ENCODE results near the gene PDGFD.

Gene PDGFD

DNA sequence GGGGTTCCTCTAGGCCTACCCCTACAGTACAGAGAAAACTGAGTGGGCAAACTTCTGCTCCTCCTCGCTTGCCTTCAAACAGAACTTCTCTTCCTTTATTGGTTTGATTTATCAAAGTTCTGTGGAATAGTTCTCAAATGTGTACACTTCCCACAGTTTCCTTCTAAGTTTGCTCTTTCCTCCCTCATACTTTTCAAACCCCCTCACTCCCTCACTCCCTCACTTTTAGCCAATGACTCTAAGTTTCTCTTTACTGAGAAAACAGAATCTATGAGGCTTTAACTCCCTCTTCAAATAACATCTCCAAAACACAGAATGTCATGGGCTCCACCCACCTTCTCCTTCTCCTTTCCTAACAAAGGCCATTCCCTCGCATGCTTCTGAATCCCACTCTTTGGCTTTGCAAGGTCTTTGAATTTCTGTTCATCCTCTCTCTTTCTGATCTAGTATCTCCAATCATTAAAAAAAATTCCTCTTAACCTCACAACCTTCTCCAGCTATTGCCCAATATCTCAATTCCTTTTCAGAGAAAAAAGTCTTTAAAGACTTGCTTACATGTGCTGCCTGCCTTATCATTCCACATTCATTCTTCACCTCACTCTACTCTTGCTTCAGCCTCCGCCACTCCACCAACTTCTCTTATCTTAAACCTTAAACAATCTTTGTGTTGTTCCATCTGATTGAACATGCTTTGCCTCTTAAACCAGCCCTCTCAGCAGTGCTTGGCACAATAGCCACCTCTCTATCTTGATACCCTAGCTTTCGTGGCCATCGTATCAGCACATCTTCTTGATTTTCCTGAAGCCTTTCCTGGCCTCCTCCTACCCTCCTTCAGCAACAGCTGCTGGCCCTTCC is 70.3 kb downstream of the PDGFD start:
- DNase-seq (ENCODE audit: low read depth in 2 of 2) = no peak

GRCh38 chr11:104092744-104093143 is 71.2 kb downstream of the PDGFD start:
- no peak for DNase-seq (ENCODE audit: low read depth in 2 of 2)

DNA sequence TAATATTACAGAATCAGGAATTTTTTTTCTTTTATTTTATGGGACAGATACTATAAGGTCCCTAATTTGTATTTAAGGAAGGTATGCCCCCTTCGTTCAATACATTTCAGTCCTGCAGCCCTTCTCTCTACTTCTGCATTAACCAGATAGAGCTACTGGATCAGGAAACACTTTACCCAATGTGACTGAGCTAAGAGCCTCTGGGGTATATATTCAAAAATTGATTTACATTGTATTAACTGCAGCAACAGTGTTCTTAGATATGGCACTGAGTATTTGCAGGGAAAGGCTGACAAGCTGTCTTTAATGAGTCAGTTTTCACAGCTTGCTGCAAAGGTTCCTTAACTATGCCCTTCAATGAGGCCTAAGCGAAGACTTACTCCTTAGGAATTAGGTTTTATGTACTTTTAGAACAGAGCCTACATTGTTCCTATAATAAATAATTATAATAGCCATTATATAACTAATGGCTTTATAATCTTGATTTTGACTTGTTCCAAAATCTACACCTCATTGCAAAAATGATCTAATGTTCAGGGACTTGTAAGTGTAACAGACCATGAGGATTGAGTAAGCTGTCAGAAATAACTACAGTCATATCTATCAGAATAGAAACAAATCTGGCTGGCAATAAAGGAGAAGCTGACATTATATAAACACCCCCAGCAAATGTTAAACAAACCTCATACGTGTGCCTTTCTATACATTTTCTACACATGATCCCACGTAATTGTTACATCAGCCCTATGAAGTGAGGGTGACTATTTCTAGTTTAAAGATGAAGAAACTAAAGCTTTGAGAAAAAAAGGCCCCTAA is 72.5 kb downstream of the PDGFD start:
- no peak for DNase-seq (ENCODE audit: low read depth in 2 of 2)

DNA sequence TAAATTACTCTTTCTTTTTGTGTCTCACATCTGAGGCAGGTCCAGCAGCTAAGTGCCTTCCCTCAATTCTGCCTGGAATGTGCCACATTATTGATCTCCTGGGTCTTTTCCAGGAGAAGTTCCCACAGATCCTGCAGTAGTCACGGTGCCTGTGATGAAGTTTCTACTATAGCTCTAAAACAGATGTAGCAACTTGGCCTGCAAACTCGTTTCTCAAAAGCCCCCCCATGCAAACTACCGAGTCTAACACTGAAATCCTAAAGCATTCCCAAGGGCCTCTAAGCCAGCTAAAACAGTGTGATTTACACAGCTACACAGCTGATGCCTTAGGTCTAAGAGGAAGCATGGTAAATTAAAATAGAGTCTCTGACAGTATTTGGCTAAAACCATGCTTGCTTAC is 73.2 kb downstream of the PDGFD start:
- DNase-seq (ENCODE audit: low read depth in 2 of 2) = no peak

- no peak for DNase-seq (ENCODE audit: low read depth in 2 of 2)
Measured at GRCh38 chr11:104089481-104089880, 74.5 kb downstream of the PDGFD start.

DNA sequence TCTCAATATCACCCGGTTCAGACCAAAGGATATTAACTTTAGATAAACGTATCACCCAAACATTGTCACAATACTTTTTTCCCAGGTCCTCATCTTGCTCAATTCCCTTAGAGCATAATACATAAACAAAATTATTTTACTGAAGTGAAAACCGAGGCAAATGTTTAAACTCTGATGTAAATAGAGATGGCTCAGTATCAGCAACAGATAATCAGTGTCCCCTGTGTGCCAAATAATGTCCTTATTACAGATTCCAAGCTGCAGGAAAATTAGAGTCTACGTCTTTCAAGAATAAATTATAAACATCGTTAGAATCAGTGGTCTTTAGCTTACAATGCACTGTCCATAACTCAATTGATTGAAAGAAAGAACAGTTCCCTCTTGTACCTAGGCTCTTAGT is 77.3 kb downstream of the PDGFD start:
- no peak for DNase-seq (ENCODE audit: low read depth in 2 of 2)

DNA sequence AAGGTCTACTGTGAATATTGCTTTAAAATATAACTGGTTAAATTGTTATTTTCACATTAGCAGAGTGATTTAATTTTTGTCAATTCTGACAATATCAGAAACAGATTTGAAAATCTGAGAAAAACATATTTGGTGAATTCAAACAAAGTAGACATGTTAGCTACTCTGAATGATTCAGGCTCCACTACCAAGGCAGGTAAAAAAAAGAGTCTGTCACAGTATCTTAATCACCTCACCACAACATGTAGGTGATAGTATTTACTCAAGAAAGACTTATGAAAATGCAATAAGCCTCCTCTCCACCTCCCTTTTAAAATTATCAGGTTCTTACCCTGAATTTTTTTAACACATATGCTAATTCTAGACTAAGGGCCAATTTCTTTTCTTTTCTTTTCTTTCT is 85.0 kb downstream of the PDGFD start:
- no peak for DNase-seq (ENCODE audit: low read depth in 2 of 2)

GRCh38 chr11:104078245-104078644 is 85.7 kb downstream of the PDGFD start:
- DNase-seq (ENCODE audit: low read depth in 2 of 2) = no peak

DNA sequence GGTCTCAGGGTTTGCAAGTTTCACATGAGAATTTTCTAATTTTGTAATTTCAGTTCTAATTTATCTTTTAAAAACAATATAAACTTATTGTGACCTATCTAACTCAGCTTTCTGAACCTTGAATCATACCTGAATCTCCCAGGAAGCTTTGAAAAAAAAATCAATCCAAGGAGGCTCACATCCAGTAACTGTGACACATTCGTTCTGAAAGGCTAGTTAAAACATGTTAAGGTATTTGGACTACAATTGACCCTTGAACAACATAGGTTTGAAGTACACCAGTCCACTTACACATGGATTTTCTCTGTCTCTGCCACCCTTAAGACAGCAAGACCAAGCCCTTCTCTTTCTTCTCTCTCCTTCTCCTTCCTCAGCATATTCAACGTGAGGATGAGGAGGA is 87.5 kb downstream of the PDGFD start:
- no peak for DNase-seq (ENCODE audit: low read depth in 2 of 2)

- DNase-seq (ENCODE audit: low read depth in 2 of 2) = no peak
Measured at GRCh38 chr11:104075706-104076105, 88.2 kb downstream of the PDGFD start.

GRCh38 chr11:104075091-104075490 is 88.9 kb downstream of the PDGFD start:
- no peak for DNase-seq (ENCODE audit: low read depth in 2 of 2)

DNA sequence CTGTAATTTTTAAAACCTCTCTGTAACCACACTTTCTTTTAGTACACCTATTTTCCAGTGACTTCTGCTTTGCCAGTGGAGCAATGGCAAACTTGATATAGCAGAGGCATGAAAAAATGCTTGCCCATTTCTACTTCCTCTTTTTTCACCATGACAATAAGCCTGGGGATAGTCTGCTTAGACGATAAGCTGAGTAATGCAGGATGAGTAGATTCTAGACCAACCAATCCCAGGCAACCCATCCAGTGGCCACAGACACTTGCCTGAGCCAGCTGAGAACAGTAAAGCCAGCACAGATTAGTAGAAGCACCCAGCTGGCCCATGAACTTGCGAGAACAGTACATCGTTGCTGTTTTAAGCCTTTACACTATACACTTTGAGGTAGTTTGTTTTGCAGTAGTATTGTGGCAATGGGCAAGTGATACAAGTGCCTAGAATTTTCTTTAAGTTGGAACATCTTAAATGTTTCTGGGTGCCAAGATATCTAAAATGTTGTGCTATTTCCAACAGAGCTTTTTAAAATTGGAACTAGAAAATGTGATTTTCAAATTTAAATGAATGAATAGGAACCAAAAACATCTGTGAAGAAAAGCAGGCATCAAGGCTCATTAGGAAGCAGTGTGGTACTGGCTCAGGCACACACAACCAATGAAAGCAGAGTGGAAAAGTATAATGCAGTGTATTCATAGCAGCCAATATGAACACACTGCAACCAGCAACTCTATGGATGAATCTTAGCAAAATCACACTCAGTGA is 89.8 kb downstream of the PDGFD start:
- DNase-seq (ENCODE audit: low read depth in 2 of 2) = no peak

GRCh38 chr11:104067534-104067933 is 96.4 kb downstream of the PDGFD start:
- DNase-seq (ENCODE audit: low read depth in 2 of 2) = no peak

GRCh38 chr11:104064034-104064630 is 99.8 kb downstream of the PDGFD start:
- DNase-seq (ENCODE audit: low read depth in 2 of 2) = no peak

- no peak for DNase-seq (ENCODE audit: low read depth in 2 of 2)
Measured at GRCh38 chr11:104061853-104062521, 102.0 kb downstream of the PDGFD start.

DNA sequence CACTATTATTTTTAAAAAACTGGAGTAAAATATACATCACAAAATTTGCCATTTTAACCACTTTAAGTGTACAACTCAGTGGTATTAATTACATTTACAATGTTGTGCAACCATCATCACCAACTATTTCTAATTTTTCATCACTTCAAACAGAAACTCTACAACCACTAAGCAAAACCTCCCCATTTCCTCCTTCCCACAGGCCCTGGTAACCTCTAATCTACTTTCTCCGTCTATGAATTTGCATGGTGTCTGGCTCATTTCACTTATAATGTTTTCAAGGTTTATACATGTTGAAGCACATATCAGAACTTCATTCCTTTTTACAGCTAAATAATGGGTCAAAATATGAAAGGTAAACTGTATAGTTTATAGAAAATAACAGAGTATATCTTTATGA is 103.1 kb downstream of the PDGFD start:
- DNase-seq (ENCODE audit: low read depth in 2 of 2) = no peak

DNA sequence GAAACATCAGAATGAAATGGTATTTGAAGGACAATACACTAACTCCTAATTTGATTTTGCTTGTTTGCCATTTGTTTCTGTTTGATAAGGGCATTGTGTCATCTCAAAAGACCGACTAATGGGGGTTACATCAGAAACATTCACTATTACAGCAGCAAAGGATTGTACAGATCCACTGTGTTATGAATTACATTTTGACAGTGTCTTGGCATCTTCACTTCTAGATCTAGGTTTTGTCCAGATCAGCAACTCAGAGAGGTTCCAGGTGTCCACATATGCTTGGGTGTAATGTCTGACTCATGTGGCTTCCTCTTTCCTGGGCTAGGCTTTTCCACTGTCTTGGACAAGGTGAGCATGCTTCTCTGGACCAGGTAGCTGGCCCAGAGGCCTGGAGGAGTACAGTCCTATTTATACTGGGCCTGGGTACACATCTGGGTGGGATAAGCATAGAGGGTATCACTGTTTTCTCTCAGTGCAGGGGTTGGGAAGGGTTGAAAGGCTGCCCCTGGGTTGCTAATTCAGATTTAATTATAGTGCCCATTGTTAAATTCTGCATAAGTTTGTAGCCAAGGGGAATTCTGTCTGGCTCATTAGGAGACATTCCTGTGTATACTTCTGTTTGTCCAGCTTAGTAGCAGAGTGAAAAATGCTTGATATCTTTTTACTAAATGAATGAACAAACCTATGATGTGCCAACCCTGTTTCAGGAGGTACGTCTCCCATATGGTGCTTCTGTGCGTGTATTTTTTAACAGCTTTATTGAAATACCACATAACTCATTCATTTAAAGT is 103.7 kb downstream of the PDGFD start:
- no peak for DNase-seq (ENCODE audit: low read depth in 2 of 2)

DNA sequence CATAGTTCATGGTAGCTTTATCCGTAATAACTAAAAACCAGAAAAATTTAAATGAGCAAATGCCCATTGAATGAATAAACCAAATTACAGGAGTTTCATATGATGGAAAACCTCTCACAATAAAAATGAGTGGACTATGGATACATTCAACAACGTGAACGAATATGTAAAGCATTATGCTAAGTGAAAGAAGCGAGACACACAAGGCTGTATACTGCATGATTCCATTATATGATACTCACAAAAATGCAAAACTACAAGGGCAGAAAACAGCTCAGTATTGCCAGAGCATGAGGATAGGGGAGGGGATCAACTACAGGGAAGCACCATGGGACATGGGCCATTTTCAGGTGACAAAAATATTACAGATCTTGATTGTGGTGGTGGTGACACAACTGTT is 105.3 kb downstream of the PDGFD start:
- DNase-seq (ENCODE audit: low read depth in 2 of 2) = no peak

DNA sequence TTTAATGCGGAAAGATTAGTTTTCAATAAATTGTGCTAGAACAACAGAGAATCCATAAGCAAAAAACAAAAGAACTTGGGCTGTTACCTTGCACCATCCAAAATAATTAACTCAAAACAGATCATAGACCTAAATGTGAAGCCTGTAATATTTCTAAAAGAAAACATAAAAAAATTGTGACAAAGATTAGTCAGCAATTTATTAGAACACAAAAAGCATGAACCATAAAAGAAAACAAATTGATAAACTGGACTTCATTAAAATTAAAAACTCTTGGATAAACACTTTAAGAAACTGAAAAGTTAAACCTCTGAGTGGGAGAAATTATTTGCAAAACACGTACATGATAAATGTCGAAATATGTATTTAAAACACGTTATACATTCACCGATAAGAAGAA is 106.0 kb downstream of the PDGFD start:
- DNase-seq (ENCODE audit: low read depth in 2 of 2) = no peak

- no peak for DNase-seq (ENCODE audit: low read depth in 2 of 2)
Measured at GRCh38 chr11:104055596-104055995, 108.4 kb downstream of the PDGFD start.
